Small intestine (tissue), 7 donors: Measurements from ENCODE around the gene CTNNAL1. TPM values are rescaled to one million over a fixed set of nuclear protein-coding genes. Genes with fewer than 3 reads are reported as not detected.
"Not testable (repeated sequence)": the region's sequence is repeated elsewhere in the genome, so short reads cannot be mapped to it uniquely, and the experiment has no call there.

Source experiments
- DNase-seq, 2 donors: peaks; one replicate each; pipeline versions ENCODE4 v3.0.0 to v3.0.0-alpha.2; 2013
- FAIRE-seq: peaks from 2 replicates; lab custom pipeline; 2012; peaks lifted over from hg19 to GRCh38; lab: Jason Lieb, UNC
- H3K27ac ChIP-seq, 3 donors: one replicate each; pipeline ENCODE4 v1.5.1; 2013; ENCODE audit warnings: low read length in 2 of 3, mild to moderate bottlenecking in 2 of 3, control low read depth in 1 of 3, inconsistent platforms in 1 of 3, low read depth in 1 of 3, moderate library complexity in 1 of 3
- H3K27me3 ChIP-seq, 3 donors: one replicate each; pipeline ENCODE4 v1.6.1; 2013; ENCODE audit warnings: low read length in 3 of 3, inconsistent platforms in 1 of 3; ENCODE audit not compliant: control insufficient read depth in 3 of 3, insufficient read depth in 3 of 3
- H3K36me3 ChIP-seq, 3 donors: one replicate each; pipeline ENCODE4 v1.6.1; 2013; ENCODE audit warnings: low read length in 3 of 3, inconsistent platforms in 1 of 3, low read depth in 1 of 3, mild to moderate bottlenecking in 1 of 3, moderate library complexity in 1 of 3; ENCODE audit not compliant: control insufficient read depth in 3 of 3, insufficient read depth in 2 of 3
- H3K4me1 ChIP-seq, 3 donors: one replicate each; pipeline ENCODE4 v1.6.1; 2013; ENCODE audit warnings: low read length in 2 of 3, inconsistent platforms in 1 of 3, low read depth in 1 of 3, mild to moderate bottlenecking in 1 of 3, moderate library complexity in 1 of 3; ENCODE audit not compliant: control insufficient read depth in 3 of 3, insufficient read depth in 2 of 3
- H3K4me3 ChIP-seq, 3 donors: one replicate each; pipeline ENCODE4 v1.5.1; 2013; ENCODE audit warnings: low read length in 3 of 3, control low read depth in 1 of 3, inconsistent platforms in 1 of 3, low read depth in 1 of 3, mild to moderate bottlenecking in 1 of 3, moderate library complexity in 1 of 3
- H3K9me3 ChIP-seq, 2 donors: one replicate each; pipeline ENCODE4 v1.6.1; 2013; ENCODE audit warnings: low read depth in 1 of 2, low read length in 1 of 2; ENCODE audit not compliant: control insufficient read depth in 2 of 2, insufficient read depth in 1 of 2
- WGBS, 3 donors: extraction: QIAGEN DNeasy Blood & Tissue Kit; methylation state at CpG; one replicate each; pipeline ENCODE4 v1.1.7; 2013; 5-methylcytosine and 5-hydroxymethylcytosine counted together
- polyA plus RNA-seq, 4 donors: library from polyadenylated mRNA; stranded (reverse) in 3 of 4; unstranded in 1 of 4; fragments of 200-250 nt in 3 of 4; fragments of 120-200 nt in 1 of 4; gene quantifications; one replicate each; pipeline versions ENCODE4 v1.2.1 to v1.2.3, GENCODE V29; 2013
- donor health status: healthy with polysubstance abuse.
- donor health status: control.
- donor health status: control.
- donor health status: Bipolar disorder and iron deficiency.
- donor health status: healthy.

CTNNAL1 gene
- polyA plus RNA-seq, 4 donors, result 7.8 to 26.6 (median 20.8) TPM

- DNase-seq (no peak), FAIRE-seq (no peak)
- no peak overlapping the region for H3K27ac ChIP-seq
- no peaks in the 10 kb centered on the region for H3K4me1 ChIP-seq
- H3K36me3 ChIP-seq, result peaks cover 0 to 3% (median 2%) of the 10 kb centered on the region in 3 donors
- 81 to 92% (median 89%) methylated on average over 3 of the region's 3 CpGs for WGBS, 3 donors
- H3K4me3 ChIP-seq, result no peak overlapping the region
- no peaks in the 10 kb centered on the region for H3K27me3 ChIP-seq
- H3K9me3 ChIP-seq, result peaks cover 0 to 9% of the 10 kb centered on the region in 2 donors
These were observed 41.1 kb downstream of the CTNNAL1 start for GRCh38 chr9:108972186-108972585.

- FAIRE-seq, H3K36me3 ChIP-seq, H3K4me3 ChIP-seq, DNase-seq, H3K27ac ChIP-seq, H3K9me3 ChIP-seq, H3K4me1 ChIP-seq, H3K27me3 ChIP-seq: not testable (repeated sequence)
- WGBS, 3 donors, result 96 to 100% (median 98%) methylated on average over 2 of the region's 2 CpGs
These were observed 41.9 kb downstream of the CTNNAL1 start for GRCh38 chr9:108971392-108971791.

GRCh38 chr9:108967916-108968315, 45.4 kb downstream of the CTNNAL1 start:
- Histone ChIP-seq H3K4me1 (no peaks in the 10 kb centered on the region), H3K4me3 (no peak overlapping the region), H3K9me3 (peaks cover 0 to 9% of the 10 kb centered on the region in 2 donors), H3K27me3 (no peaks in the 10 kb centered on the region), H3K36me3 (peaks cover 0 to 3% (median 2%) of the 10 kb centered on the region in 3 donors), H3K27ac (no peak overlapping the region)
- DNase-seq, result no peak
- no peak for FAIRE-seq

- H3K27ac ChIP-seq, result no peak overlapping the region
- 72 to 80% (median 79%) methylated on average over 4 of the region's 4 CpGs for WGBS, 3 donors
- H3K36me3 ChIP-seq, result no peaks in the 10 kb centered on the region
These were observed 49.7 kb downstream of the CTNNAL1 start for GRCh38 chr9:108963459-108964143.

GRCh38 chr9:108961151-108961550, 52.1 kb downstream of the CTNNAL1 start:
- WGBS, 3 donors, result 86 to 95% (median 93%) methylated on average over 2 of the region's 2 CpGs

More at GRCh38 chr9:108963459-108964143, 49.7 kb downstream of the CTNNAL1 start:
- H3K9me3 ChIP-seq, result no peaks in the 10 kb centered on the region
- DNase-seq (no peak), FAIRE-seq (no peak)
- no peaks in the 10 kb centered on the region for H3K4me1 ChIP-seq
- H3K4me3 ChIP-seq, result no peak overlapping the region
- no peaks in the 10 kb centered on the region for H3K27me3 ChIP-seq

GRCh38 chr9:108960331-108960730, 53.0 kb downstream of the CTNNAL1 start:
- Histone ChIP-seq H3K4me1 (no peaks in the 10 kb centered on the region), H3K27ac (no peak overlapping the region), H3K27me3 (no peaks in the 10 kb centered on the region), H3K9me3 (no peaks in the 10 kb centered on the region), H3K36me3 (no peaks in the 10 kb centered on the region), H3K4me3 (no peak overlapping the region)
- FAIRE-seq, result no peak
- WGBS, 3 donors, result 71 to 76% (median 74%) methylated on average over 6 of the region's 6 CpGs
- DNase-seq, result no peak

More at GRCh38 chr9:108961151-108961550, 52.1 kb downstream of the CTNNAL1 start:
- no peaks in the 10 kb centered on the region for H3K36me3 ChIP-seq
- DNase-seq (no peak), FAIRE-seq (no peak)
- H3K27me3 ChIP-seq, result no peaks in the 10 kb centered on the region
- H3K4me3 ChIP-seq, result no peak overlapping the region
- no peaks in the 10 kb centered on the region for H3K4me1 ChIP-seq
- H3K9me3 ChIP-seq, result no peaks in the 10 kb centered on the region
- no peak overlapping the region for H3K27ac ChIP-seq

GRCh38 chr9:108956631-108957026, 56.7 kb downstream of the CTNNAL1 start:
- H3K4me1 ChIP-seq, result no peaks in the 10 kb centered on the region
- H3K4me3 ChIP-seq, result no peak overlapping the region
- no peaks in the 10 kb centered on the region for H3K36me3 ChIP-seq
- no peak overlapping the region for H3K27ac ChIP-seq
- H3K9me3 ChIP-seq, result no peaks in the 10 kb centered on the region
- FAIRE-seq, result no peak
- no peaks in the 10 kb centered on the region for H3K27me3 ChIP-seq
- DNase-seq, result no peak

GRCh38 chr9:108956022-108956630, 57.2 kb downstream of the CTNNAL1 start:
- H3K9me3 ChIP-seq, result no peaks in the 10 kb centered on the region
- H3K36me3 ChIP-seq, result no peaks in the 10 kb centered on the region
- 82 to 93% (median 89%) methylated on average over 4 of the region's 4 CpGs for WGBS, 3 donors
- DNase-seq (no peak), FAIRE-seq (no peak)
- H3K27ac ChIP-seq, result no peak overlapping the region
- H3K4me1 ChIP-seq, result no peaks in the 10 kb centered on the region
- H3K4me3 ChIP-seq, result no peak overlapping the region
- H3K27me3 ChIP-seq, result no peaks in the 10 kb centered on the region
